HG03442 (cell line): ENCODE results near the gene DNAJC15.
"Not testable (repeated sequence)": the region's sequence is repeated elsewhere in the genome, so short reads cannot be mapped to it uniquely, and the experiment has no call there.

ENCODE experiments used
- ATAC-seq: cut with Tn5 transposase; IDR thresholded peaks from one replicate; pipeline ENCODE4 v1.9.1; 2021; ENCODE audit warnings: mild to moderate bottlenecking, moderate library complexity; ENCODE audit not compliant: unreplicated experiment

Gene DNAJC15

GRCh38 chr13:43042410-43042921 lies 19.1 kb downstream of the DNAJC15 start:
- no peak for ATAC-seq

DNA sequence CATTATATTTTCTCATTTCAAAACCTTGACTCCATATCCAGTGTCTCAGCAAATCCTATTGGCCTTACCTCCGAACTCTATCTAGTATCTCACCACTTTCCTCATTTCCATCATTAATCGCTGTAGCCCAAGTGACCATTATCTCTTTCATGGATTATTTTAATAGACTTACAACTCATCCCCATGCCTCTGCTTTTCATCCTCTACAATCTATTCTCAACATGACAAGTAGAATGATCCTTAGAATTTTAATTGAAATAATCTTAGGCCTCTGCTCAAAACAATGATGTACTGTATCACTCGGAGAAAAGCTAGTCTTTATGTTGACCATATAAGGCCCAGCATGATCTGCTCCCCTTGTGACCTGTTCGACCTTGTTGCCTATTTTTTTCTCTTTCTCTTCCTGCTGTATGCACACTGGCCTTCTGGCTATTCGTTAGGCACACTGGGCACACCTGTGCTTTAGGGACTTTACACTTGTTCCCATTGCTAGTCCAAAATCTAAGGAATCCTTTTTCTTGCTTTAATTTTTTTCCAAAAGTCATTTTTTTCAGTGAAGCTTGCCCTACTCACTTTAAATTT lies 21.4 kb downstream of the DNAJC15 start:
- ATAC-seq: no peak

DNA sequence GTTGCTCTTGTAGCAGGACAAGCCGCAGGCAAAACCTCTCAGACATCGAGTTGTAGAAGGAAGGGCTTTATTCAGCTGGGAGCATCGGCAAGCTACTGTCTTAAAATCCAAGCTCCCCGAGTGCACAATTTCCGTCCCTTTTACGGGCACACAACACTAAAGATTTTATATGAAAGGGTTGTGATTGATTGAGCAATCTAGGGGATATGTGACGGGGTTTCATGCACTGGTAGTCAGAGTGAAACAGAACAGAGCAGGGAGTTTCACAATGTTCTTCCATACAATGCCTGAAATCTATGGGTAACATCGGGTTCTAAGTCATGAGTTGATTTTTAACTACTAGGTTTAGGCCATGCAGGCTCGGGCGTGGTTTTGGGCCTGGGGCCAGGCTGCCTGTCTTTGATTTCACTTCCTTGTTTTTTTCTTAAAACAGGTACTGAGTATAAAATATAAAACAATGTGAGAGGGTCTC lies 22.0 kb downstream of the DNAJC15 start:
- not testable (repeated sequence) for ATAC-seq

- ATAC-seq: no peak
Measured at GRCh38 chr13:43046259-43046658, 22.9 kb downstream of the DNAJC15 start.

- ATAC-seq: no peak
Measured at GRCh38 chr13:43054803-43055802, 31.7 kb downstream of the DNAJC15 start.

GRCh38 chr13:43057653-43058317 lies 34.4 kb downstream of the DNAJC15 start:
- ATAC-seq: peak; percentile 48

DNA sequence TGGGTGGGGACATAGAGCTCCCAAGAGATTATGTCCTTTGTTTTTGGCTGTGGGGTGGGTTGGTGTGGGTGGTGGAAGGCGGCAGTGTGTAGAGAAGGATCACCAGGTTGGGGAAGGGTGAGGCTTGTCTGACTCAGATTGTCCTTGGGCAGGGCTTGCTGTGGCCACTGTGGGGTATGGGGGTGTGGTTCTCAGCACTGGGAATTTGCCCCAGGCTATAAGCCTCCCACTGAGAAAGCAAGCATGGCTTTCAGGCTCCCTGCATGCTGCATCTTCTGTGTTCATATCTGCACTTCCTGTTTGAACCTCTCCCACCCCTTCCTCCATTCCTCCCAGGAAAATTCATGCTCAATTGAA lies 34.9 kb downstream of the DNAJC15 start:
- ATAC-seq: peak; percentile 46

DNA sequence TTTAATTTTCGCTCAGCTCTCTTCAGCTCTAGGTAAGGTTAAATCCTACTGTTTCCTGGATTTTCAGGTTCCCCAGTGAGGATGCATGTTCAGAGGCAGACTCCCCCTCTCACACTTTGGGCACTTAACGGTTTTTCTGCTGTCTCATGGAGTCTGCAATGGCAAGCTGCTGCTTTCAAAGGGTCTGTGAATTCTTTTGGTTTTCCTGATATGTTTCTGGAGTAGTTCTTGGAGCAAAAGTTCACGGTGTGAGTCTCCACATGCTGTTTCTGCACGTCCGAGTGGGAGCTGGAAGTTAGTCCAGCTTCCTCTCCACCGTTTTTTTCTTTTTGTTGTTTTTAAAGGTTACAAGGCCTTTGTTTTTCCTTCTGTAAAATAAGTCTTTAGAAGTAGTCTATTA lies 35.4 kb downstream of the DNAJC15 start:
- no peak for ATAC-seq

- ATAC-seq: not testable (repeated sequence)
Measured at GRCh38 chr13:43059779-43060178, 36.4 kb downstream of the DNAJC15 start.

DNA sequence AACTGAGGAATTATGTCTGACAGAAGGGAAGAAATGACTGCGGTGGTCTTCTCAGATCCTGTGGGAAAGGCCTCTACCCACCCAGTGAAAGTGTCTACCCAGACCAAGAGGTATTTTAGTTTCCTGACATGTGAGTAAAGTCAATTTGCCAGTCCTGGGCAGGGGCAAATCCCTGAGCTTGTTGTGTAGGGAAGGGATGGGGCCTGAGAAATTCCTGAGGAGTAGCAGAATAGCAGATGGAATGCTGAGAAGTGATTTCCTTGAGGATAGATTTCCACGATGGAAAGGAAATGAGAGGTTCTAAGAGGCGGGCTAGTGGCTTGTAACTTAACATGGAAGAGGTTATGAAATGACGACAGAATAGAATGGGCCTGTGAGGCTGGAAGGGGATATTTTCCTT lies 37.4 kb downstream of the DNAJC15 start:
- not testable (repeated sequence) for ATAC-seq

- no peak for ATAC-seq
Measured at GRCh38 chr13:43061496-43062280, 38.3 kb downstream of the DNAJC15 start.

DNA sequence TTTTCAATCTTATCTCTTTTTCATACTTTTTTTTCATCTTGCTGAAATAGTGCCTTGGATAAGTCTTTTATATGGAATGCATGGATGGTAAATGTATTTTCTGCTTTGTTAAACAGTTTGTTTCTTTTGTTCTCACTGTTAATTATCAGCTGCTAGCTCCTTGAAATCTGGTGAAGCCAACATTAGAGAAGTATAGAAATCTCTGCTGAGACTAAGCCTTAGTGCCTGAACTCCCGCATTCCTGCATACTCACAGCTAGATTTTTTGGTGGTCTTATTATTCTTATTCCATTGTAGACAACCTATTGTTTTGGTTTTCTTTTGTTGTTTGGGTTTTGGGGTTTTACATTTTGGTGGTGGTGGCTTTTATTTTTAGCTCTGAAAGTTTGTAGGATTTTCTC lies 48.4 kb downstream of the DNAJC15 start:
- no peak for ATAC-seq

- ATAC-seq: no peak
Measured at GRCh38 chr13:43072394-43072793, 49.0 kb downstream of the DNAJC15 start.

DNA sequence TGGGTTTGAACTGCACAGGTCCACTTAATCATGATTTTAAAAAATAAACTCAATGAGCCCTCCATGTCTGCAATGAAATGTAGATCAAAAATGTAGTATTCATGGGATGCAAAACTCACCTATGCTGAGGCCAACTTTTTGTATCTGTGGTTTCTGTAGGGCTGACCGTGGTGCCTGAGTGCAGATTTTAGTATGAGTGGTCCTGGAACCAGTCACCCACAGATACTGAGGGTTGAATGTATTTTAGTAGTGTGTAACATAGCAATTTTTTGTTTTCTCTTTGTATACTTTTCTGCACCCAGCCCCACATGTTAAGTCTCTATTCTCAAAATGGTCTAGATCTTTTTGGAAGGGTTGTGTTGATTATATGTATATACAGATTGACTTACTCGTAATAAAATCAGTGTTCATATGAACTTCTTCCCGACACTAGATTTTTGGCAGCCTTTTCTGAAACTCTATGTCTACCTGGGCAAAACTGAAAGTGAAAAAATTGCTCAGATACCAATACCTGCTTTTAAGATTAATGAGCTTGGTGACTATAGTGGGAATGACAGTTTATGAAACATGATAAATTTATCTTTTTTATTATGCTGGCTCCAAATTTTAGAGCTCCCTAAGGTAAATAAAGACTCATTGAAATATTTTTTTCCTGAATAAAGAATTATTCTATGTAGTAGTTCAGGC lies 51.6 kb downstream of the DNAJC15 start:
- ATAC-seq: peak; percentile 75

GRCh38 chr13:43075511-43075902 lies 52.1 kb downstream of the DNAJC15 start:
- ATAC-seq: not testable (repeated sequence)

DNA sequence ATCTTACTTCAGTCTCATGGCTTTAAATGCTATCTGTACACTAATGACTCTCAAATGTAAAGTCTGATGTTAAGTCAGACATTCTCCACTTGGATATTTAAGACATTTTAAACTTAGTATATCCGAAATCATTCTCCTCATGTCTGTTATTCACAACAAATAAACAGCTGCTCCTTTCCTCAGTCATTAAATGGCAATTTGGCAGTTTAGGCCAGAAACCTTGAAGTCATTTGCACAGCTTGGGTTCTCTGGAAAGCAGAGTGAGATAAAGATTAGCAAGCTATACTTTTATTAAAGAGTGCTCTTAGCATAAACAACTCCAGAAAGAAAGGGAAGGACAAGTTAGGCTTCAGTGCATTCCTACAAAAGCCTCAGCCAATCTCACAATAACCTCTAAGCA lies 53.7 kb downstream of the DNAJC15 start:
- ATAC-seq: no peak

DNA sequence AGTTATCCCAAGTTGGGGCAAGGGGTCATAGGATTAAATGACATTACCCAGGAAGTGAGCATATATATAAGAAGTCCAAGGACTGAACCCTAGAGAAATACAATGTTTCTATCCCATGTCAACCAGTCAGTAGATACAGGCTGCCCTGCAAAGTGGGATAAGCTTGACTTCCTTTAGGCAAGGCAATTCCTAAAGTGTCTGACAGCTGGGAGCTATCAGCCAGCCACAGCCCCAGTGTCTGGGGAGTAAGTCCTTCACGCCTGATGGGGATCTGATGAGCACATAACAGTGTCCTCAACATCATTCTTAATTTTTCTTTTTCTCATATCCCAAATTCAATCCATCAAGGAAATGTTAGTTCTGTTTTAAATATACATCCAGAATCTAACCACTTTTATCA lies 54.1 kb downstream of the DNAJC15 start:
- ATAC-seq: no peak

DNA sequence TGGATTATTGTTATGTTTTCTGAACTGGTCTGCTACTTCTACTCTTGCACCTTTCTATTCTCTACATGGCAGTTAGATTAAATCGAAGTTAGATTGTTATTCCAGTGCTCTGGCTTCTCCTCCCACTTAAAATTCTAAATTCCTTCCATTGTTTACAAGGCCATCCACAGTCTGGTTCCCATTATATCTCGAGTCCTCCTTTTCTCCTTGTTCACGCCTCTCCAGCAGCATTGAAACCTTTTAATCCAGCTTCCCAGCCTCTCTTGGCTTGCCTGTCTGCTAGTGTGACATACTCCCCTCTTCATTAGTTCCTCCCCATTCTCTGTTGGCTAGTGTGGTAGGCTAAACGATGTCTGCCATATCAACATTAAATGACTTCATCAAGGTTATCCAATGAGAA lies 54.5 kb downstream of the DNAJC15 start:
- ATAC-seq: no peak

GRCh38 chr13:43078399-43078798 lies 55.0 kb downstream of the DNAJC15 start:
- ATAC-seq: no peak

- ATAC-seq: no peak
Measured at GRCh38 chr13:43079392-43079931, 56.1 kb downstream of the DNAJC15 start.
